Osteocyte (in vitro differentiated cells): Measurements from ENCODE around the gene ARHGAP24. TPM values are rescaled to one million over a fixed set of nuclear protein-coding genes. Genes with fewer than 3 reads are reported as not detected.

ENCODE experiments used
- DNase-seq: peaks from one replicate; pipeline ENCODE4 v3.0.0; 2021; ENCODE audit warnings: mixed read lengths; ENCODE audit not compliant: unreplicated experiment; ENCODE audit errors: extremely low spot score
- H3K27ac Mint-ChIP-seq: one replicate; pipeline ENCODE4 v1.8.0; 2021; ENCODE audit warnings: mild to moderate bottlenecking, mixed read lengths; ENCODE audit not compliant: unreplicated experiment
- H3K27me3 Mint-ChIP-seq: one replicate; pipeline ENCODE4 v1.8.0; 2021; ENCODE audit warnings: mixed read lengths; ENCODE audit not compliant: unreplicated experiment
- H3K36me3 Mint-ChIP-seq: one replicate; pipeline ENCODE4 v1.8.0; 2021; ENCODE audit warnings: mixed read lengths; ENCODE audit not compliant: unreplicated experiment
- H3K4me1 Mint-ChIP-seq: one replicate; pipeline ENCODE4 v1.8.0; 2021; ENCODE audit warnings: mixed read lengths; ENCODE audit not compliant: unreplicated experiment
- H3K4me3 Mint-ChIP-seq: one replicate; pipeline ENCODE4 v1.8.0; 2021; ENCODE audit warnings: mild to moderate bottlenecking, moderate library complexity, mixed read lengths; ENCODE audit not compliant: unreplicated experiment
- H3K9me3 Mint-ChIP-seq: one replicate; pipeline ENCODE4 v1.8.0; 2021; ENCODE audit warnings: mixed read lengths; ENCODE audit not compliant: unreplicated experiment
- CTCF ChIP-seq: fragments of 200-600 bp; sonication (generic); IDR thresholded peaks from 2 replicates; pipeline ENCODE4 v1.5.0; 2021; ENCODE audit warnings: antibody characterized with exemption, mild to moderate bottlenecking, moderate library complexity
- total RNA-seq: library from RNA; stranded (reverse); gene quantifications from 2 replicates; pipeline ENCODE4 v1.2.1, GENCODE V29; 2021

ARHGAP24 gene
- total RNA-seq, 1 donor from 2014 or later = 29.3 TPM

DNA sequence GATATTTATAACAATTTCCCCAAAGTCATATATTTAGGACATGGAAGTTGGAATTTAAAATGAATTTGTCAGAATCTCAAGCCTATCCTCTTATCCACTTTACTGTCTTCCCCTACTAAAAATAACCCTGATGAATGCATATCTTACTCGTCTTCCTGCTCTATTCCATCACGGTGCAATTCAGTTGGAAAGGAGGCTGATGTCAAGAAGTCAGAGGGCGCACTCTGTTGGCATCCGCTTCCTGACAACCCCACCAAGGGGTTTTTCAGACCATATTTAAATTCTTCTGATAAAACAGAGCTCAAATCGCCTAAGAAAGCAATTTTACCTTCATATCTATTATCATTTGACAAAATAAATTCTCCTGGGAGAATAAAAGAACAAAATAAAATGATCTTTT is 233.5 kb downstream of the ARHGAP24 start:
- no peak for TF ChIP-seq CTCF
- no peak for DNase-seq

GRCh38 chr4:85713005-85713404 is 238.1 kb downstream of the ARHGAP24 start:
- no peak for TF ChIP-seq CTCF
- no peaks in the 10 kb centered on the region for H3K9me3 Mint-ChIP-seq
- DNase-seq = no peak
- H3K36me3 Mint-ChIP-seq = no peaks in the 10 kb centered on the region
- no peak overlapping the region for H3K4me3 Mint-ChIP-seq
- H3K27me3 Mint-ChIP-seq = peaks cover 7% of the 10 kb centered on the region
- H3K27ac Mint-ChIP-seq = no peak overlapping the region
- peaks cover 23% of the 10 kb centered on the region for H3K4me1 Mint-ChIP-seq

More for the DNA sequence above, 233.5 kb downstream of the ARHGAP24 start:
- Mint-ChIP-seq H3K4me1 (peaks cover 3% of the 10 kb centered on the region), H3K27me3 (peaks cover 9% of the 10 kb centered on the region), H3K9me3 (no peaks in the 10 kb centered on the region), H3K27ac (no peak overlapping the region), H3K4me3 (no peak overlapping the region), H3K36me3 (no peaks in the 10 kb centered on the region)

DNA sequence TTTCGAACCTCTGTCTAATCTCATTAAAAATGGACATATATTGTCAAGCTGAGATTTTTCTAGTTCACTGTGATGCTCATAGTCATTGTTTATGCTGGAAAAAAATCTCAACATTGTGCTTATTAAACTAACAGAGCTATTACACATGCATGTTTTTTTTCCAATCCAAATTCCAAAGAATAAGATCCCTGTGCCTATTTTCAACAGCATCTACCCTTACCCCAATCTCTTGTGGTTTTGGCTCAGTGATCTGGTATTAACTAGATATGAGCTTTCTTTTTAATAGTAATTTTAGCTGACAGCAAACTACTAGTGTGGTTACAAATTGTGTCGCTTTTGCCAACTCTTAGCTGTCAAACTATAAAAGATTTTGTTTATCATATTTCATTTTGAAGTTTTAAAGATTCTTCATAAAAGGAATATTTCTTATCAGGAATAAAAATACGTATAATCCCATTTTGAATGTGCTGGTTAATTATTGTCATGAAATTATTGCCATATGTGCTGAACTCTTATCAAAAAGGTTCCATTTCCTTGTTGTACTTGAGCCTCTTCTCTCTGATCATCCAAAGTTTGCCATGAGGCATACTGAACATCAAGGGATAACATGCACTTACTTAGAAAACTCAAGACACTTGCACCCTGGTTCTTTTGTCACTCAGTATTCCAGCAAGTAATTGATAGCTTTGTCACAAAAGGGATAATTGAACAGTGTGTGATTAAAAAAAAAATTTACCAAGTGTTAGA is 241.2 kb downstream of the ARHGAP24 start:
- Mint-ChIP-seq H3K27ac (no peak overlapping the region), H3K4me3 (no peak overlapping the region), H3K27me3 (peaks cover 3% of the 10 kb centered on the region), H3K36me3 (no peaks in the 10 kb centered on the region), H3K9me3 (no peaks in the 10 kb centered on the region), H3K4me1 (peaks cover 29% of the 10 kb centered on the region)
- no peak for DNase-seq
- TF ChIP-seq CTCF = no peak

- H3K27ac Mint-ChIP-seq = peak overlapping the region; percentile 6
- H3K27me3 Mint-ChIP-seq = no peaks in the 10 kb centered on the region
- no peak for DNase-seq
- H3K4me3 Mint-ChIP-seq = no peak overlapping the region
- no peaks in the 10 kb centered on the region for H3K36me3 Mint-ChIP-seq
- H3K4me1 Mint-ChIP-seq = peaks cover 29% of the 10 kb centered on the region
- H3K9me3 Mint-ChIP-seq = no peaks in the 10 kb centered on the region
- TF ChIP-seq CTCF = no peak
Measured at GRCh38 chr4:85717351-85717750, 242.4 kb downstream of the ARHGAP24 start.

GRCh38 chr4:85717847-85718246 is 242.9 kb downstream of the ARHGAP24 start:
- no peak for DNase-seq
- no peaks in the 10 kb centered on the region for H3K36me3 Mint-ChIP-seq
- H3K9me3 Mint-ChIP-seq = no peaks in the 10 kb centered on the region
- H3K4me3 Mint-ChIP-seq = no peak overlapping the region
- peaks cover 29% of the 10 kb centered on the region for H3K4me1 Mint-ChIP-seq
- no peak for TF ChIP-seq CTCF
- H3K27ac Mint-ChIP-seq = peak overlapping the region; percentile 6
- H3K27me3 Mint-ChIP-seq = no peaks in the 10 kb centered on the region
